NK-92 (cell line): ENCODE data around the gene ZNF239.
"Not testable (repeated sequence)": the region's sequence is repeated elsewhere in the genome, so short reads cannot be mapped to it uniquely, and the experiment has no call there.

ENCODE experiments used
- DNase-seq: peaks from one replicate; lab custom pipeline; 2025; ENCODE audit not compliant: unreplicated experiment; lab: John Stamatoyannopoulos, UW

Gene ZNF239

DNA sequence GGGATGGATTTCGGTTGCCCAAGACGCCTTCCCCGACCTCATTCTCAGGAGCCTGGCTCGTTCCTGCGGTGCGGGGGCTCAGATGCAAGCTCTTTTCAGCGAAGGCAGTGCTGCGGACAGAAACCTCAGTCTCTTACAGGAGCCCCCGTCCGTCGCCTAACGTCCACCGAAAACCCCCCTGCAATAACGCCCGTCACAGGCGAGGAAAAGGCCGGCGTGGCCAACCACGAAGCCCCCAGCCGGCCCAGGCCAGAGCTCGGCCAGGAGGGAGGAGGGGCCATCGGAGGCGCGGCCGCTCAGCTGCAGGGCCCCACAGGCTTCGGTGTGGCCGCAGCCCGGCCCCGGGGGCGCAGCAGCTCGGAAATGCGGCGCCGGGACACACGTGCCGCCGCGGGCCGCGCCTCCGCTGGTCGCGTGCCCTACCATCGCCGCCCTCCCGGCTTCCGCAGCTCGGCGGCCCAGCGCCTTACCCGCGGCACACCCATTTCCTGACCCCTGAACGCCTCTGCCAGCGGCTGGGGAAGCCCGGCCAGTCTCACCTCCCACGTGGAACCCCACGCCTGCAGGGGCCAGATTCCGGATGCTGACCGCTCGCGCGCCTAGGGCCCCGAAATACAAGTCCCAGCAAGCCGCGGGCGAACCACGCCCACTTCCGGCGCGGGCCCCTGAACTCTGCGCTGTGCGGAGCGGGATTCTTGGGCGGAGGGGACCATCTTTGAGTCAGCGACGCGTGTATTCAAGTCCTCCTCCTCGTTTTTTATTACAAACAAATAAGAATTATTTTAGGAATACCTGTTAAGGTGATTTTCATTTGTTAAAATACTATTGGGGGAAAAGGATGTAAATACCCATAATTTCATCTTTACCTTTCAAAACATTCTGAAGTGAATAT is at the start of gene ZNF239:
ZNF239 (minus strand) TSS at position 616 of the 892 bp plus-strand sequence. CDS start 16,537 bp downstream, outside the sequence.
- no peak for DNase-seq

DNA sequence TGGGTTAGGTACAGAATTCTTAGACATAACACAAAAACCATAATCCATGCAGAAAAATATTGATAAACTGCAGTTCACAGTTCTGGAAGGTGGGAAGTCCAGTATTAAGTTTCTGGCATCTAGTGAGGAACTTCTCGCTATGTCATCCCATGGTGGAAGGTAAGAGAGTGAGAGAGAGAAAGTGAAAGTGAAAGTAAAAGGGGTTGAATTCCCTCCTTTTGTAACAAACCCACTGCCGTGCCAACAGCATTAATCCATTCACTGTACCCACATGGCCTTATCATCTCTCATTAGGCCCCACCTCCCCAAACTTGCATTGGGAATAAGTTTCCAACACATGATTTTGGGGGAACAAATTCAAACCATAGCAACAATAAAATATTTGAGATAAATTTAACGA is 48.9 kb upstream of the ZNF239 start:
- no peak for DNase-seq

DNA sequence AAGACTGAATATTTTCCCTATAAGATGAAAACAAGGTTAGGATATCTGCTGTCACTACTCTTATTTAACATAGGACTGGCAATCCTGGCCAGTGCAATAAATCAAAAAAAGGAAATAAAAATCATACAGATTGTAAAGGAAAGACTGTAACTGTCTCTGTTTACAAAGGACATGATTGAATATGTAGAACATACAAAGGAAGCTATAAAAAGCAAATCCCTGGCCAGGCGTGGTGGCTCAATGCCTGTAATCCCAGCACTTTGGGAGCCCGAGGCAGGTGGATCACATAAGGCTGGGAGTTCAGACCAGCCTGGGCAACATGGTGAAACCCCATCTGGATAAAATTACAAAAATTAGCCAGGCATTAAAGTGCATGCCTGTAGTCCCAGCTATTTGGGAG is 47.6 kb upstream of the ZNF239 start:
- DNase-seq: no peak

DNA sequence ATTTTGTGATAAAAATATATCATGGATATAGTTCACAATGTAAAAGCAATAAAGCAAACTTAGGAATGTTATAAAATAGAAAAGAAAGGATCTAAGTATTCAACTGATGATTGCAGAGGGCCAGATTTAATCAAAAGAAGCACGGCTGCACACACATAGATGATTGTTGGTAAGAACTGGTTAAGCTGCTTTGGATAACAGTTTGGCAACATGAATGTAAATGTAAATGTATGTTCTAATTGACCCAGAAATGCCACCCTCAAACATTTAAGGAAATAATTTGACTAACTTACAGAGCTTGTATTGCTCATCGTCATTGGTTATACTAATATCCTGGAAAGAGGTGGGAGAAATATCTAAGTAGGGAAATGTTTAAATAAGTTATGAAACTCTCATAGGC is 45.0 kb upstream of the ZNF239 start:
- no peak for DNase-seq

DNA sequence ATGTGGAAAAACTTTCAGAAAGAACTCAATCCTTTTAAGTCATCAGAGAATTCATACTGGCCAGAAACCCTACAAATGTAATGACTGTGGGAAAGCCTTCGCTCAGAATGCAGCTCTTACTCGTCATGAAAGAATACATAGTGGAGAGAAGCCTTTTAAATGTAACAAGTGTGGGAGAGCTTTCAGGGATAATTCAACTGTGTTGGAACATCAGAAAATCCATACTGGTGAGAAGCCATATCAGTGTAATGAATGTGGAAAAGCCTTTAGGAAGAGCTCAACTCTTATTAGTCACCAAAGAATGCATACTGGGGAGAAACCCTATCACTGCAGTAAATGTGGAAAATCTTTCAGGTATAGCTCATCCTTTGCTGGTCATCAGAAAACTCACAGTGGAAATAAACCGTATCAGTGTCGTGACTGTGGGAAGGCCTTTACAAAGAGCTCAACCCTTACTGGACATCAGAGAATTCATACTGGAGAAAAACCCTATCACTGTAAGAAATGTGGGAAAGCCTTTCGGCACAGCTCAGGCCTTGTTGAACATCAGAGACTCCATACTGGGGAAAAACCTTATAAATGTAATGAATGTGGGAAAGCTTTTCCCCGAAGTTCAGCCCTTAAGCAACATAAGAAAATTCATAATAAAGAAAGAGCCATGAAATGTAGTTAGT is 42.4 kb upstream of the ZNF239 start:
- no peak for DNase-seq

DNA sequence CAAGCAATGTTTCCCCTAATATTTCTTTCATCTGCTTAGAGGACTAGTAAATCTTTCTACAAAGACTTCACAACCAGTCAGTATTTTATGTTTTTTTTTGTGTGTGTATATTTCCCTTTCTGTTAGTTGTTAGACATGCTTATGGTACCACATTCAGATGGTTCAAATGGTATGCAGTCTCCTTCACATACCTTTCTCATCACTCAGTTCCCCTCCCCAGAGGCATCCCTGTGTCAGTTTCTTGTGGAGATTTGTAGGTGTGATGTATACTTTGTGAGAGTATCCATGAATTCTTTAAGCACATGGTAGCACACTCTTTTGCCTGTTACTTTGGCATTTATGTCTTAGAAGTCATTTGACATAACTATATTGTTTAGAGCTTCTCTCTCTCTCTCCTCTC is 36.2 kb upstream of the ZNF239 start:
- no peak for DNase-seq

DNA sequence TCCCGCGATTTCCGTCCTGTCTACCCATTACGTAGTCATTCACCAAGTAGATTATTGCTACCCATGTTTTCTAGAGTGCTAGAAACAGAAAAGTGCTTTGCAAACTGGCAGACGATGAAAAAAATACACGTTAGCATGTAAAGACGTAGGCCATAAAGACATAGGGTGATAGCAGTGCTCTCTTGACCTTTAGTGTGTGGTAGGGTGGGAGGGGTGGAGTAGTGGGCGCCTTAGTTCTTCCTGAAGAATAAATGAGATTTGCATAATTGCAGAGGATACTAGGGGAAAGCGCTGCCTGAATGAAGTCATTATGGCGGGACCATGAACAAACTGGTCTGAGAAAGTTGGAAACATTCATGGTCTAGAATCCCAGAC is 32.8 kb upstream of the ZNF239 start:
- DNase-seq: no peak

DNA sequence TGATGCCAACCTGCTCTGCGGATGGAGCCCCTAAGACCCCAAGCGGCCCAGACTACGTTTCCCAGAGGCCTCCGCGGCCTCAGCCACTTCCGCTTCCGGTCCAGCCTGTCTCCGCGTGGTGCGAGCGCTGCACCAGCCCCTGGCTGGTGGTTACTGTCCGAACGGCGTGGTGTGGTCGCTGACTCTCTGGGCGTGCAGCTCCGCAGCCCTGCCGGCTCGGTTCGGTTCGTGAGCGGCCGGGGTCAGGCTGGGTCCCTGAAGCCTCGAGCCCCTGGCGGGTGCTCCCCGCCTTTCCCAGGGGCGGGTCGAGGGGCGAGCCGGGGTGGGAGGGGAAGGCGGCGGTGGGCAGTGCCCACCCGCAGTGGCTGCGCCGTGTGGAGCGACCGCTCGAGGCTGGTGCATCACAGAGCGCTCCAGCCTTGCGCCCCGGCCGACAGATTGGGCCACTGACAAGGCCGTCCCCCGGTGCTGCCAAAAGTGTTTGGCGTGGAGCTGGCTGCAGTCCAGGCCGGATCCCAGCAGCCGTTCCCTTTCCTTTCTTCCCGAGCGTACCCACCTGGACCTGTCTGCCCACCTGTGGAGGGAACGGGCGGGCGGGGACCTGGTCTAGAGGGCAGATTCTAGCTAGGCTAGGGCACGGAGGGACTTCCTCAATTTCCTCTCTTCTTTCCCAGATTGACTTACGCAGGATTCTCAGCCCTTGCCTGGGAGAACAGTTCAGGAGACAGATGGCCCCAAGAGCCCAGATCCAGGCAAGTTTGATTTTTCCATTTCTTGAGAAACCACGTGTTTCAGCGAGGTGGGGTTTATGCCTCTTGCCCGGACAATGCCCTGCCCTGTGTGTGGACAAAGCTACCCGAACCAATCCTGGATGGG is 32.1 kb upstream of the ZNF239 start, which contains the start of gene ZNF485:
ZNF485 (plus strand) TSS at position 116 of the 876 bp plus-strand sequence; CDS start at position 729, 613 bp downstream.
- no peak for DNase-seq

DNA sequence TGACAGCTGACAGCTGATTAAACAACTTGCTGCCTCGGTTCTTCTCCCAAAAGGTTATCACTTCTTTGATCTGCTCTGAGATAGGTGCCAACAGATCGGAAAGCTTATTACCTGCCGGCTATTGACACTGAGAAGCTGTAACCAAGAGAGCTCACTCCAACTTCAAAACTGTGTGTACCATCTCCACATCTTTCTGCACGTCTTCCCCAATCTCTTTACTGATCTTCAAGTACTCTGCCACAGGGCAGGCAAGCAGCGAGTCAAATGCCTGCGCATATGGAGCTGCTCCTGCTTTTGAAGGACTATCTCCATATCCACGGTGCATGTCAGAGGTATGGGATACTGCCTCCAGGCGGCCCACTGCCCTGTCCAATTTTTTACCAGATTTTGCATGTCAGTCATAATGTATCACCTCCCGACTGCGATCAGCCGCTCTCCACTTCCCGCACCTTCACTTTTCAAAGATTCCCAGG is 31.5 kb upstream of the ZNF239 start:
- DNase-seq: no peak

DNA sequence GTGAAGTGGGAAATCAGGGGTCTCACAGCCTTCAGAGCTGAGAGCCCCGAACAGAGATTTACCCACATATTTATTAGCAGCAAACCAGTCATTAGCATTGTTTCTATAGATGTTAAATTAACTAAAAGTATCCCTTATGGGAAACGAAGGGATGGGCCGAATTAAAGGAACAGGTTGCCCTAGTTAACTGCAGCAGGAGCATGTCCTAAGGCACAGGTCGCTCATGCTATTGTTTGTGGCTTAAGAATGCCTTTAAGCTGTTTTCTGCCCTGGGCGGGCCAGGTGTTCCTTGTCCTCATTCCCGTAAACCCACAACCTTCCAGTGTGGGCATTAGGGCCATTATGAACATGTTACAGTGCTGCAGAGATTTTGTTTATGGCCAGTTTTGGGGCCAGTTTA is 27.2 kb upstream of the ZNF239 start:
- DNase-seq: not testable (repeated sequence)

DNA sequence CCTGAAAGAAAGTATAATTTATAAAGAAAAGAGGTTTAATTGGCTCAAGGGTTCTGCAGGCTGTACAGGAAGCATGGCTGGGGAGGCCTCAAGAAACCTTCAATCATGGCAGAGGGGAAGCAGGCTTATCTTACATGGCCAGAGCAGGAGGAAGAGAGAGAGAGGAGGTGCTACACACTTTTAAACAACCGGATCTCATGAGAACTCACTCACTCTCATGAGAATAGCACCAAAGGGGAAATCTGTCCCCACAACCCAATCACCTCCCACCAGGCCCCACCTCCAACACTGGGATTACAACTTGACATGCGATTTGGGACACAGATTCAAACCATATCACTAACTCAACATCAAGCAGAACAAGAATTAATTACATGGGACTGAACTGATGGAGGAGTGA is 24.9 kb upstream of the ZNF239 start:
- DNase-seq: no peak

DNA sequence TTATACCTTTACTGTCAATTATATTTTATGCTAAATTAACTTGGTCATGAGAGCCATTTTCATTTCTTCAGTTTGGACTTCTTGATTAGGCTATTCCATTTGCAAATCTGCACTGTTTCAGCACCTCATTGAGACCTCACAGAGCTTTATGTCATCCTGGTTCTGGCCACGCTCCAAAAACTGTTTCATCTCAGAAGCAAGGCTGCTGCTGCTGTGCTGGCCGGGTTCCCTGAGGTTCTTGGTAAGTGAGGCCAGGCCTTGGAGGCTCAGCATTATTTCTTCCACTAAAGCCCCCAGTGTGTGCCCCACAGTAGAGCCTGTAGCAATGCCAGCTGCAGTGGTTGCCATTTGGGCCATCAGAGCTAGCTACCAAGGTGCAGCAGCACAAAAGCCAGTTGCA is 24.0 kb upstream of the ZNF239 start:
- no peak for DNase-seq

DNA sequence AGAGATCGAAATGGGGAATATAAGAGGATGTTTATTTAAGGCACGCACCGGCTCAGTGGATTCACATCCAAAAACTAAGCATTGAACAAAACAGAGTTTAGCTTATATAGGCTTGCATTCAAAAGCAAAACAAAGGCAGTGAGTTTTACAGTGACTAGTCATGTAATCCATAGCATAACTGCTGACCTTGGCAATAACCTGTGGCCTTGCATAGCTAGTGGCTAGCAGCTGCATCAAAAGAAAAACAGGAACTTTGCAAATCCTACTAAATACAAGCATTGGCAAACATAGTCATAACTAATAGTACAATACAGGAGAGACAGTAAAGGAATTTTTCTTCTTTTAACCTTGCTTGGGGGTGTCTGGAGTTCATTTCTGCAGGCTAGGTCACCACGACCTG is 22.1 kb upstream of the ZNF239 start:
- DNase-seq: no peak

DNA sequence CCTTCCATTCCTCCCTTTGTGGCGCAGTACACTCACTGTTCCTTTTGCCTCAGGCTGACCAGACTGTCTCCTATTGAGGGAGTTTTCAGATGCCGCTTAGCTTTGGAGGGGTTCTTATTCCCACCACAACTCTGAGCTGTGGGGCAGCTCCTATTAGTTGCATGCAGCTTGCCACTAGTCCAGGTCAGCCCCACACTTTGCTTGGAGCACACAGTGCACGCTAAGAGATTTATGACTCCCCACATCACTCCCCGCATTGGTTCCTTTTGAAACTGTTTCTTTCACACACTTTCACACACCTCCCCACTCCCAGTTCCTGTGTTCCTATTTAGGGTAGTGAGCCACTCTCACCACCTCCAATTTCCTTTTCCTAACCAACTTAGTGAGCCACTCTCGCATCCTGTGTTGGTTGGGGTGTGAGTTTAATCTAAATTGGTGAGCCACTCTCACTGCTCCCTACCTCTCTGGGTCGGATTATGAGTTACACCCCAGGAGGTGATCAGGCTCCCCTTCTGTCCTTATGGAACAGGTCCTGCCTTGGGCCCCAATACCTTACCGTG is 21.4 kb upstream of the ZNF239 start:
- DNase-seq: no peak

DNA sequence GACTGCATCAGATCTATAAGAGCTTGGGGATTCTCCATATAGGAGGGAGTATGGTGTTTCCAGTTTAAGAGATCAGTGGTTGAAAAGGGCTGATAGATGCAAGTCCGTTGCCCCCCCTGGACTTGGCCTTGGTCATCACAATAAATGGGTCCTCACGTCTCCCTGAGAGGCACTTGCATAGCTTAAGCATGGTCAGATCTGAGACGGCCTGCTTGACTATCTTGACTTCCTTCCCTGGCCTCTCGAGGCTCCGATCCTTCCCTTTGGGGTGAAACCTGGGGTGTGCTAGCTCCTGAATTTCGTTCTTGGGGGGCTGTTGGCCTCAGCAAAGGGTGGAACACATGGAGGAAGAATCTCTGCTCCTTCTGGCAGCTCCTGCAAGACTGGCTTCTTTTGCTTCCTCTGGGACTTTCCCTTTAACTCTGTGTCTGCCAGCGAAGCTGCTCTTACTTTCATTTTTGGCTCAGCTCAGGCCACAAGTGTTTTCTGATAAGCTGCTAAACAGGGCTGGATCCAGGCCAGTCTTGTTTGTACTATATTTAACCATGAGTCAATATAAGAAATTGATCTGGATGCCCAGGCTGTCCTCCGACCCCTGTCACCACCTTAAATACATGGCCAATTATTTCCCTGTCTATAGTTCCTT is 20.7 kb upstream of the ZNF239 start:
- no peak for DNase-seq

DNA sequence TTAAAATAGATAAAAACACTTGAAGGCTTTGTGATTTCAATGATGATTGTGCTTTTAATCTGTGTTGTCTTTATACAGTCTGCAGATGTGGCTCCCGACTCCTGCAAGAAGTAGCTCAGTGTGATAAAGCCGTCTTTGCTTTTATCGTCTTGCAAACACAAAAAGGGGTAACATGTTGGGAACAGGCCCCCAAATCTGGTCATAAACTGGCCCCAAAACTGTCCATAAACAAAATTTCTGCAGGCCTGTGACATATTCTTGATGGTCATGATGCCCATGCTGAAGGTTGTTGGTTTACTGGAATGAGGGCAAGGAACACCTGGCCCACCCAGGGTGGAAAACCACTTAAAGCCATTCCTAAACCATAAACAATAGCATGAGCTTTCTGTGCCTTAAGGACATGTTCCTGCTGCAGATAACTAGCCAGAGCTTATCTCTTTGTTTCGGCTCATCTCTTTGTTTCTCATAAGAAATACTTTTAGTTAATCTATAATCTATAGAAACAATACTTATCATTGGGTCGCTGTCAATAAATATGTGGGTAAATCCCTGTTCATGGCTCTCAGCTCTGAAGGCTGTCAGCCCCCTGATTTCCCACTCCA is 17.0 kb upstream of the ZNF239 start:
- no peak for DNase-seq

DNA sequence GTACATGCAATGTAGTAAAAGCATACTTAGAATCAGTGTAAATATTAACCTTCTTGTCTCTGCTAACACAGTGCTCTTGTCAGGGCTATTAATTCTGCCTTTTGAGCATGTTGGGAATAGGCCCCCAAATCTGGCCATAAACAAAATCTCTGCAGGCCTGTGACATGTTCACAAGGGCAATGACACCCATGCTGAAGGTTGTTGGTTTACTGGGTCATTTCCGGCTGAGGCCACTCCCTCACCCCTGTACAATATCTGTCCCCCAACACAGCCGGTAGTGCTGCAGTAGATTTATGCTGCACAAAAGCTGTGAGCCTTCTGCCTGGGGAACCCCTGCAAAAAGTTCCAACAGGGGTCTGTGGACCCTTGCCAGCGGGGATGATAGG is 12.3 kb upstream of the ZNF239 start:
- not testable (repeated sequence) for DNase-seq

DNA sequence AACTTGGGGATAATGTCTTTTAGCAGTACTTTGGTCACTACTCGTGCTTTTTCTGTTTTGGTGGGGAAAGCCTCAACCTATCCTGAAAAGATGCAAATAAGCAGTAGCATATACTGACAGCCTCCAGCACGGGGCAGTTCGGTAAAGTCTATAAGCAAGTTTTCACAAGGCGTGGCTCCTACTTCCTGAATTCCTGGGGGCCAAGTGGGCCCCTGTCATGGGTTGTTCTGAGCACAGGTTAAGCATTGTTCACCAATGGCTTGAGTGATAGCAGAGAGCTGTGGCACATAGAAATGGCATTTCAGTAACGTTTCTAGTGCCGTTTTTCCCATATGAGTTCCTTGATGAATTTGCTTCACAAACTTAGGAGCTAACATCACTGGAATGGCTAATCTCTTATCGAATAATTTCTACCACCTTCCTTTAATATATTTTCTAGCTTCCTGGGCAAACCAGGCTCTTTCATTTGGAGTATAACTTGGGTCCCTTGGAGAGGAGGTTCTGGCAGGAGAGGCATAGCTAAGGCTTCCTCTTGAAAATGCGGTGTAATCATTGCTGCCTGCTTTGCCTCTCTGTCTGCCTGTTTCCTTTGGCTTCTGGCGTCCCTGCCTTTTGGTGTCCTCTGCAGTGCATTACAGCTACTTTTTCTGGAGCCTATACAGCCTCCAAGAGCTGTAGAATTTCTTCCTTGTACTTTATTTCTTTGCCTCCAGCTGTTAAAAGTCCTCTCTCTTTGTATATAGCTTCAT is 11.7 kb upstream of the ZNF239 start:
- DNase-seq: no peak

DNA sequence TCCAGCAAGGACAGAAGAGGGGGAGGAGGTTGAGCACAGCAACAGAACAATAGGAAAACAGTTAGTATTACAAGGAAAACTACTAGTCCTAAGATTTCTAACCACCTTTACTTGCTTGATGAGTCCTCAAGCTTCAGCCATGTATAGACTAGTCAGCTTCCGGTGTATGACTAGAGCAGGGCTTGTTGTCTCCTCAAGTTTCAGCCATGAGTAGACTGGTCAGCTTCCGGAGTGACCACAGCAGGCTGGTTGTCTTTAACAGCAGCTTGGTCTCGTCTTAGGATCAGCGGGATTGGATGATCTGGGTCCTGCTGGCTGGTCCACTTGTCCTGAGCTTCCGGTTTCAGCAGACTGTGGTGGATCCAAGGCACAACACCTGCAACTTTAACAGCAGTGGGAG is 10.6 kb upstream of the ZNF239 start:
- DNase-seq: no peak
